IPS-15b (cell line): Measurements from ENCODE around the gene ZFP62.
A peak's percentile ranks its signal among the peaks of the same experiment; 100 is the strongest.
"Not testable (repeated sequence)": the region's sequence is repeated elsewhere in the genome, so short reads cannot be mapped to it uniquely, and the experiment has no call there.

Experiments
- H3K27me3 ChIP-seq: one replicate; pipeline ENCODE4 v1.6.1; 2013; ENCODE audit warnings: low read length; ENCODE audit not compliant: control insufficient read depth, insufficient read depth
- H3K36me3 ChIP-seq: one replicate; pipeline ENCODE4 v1.6.1; 2013; ENCODE audit warnings: low read length; ENCODE audit not compliant: control insufficient read depth, insufficient read depth
- H3K4me1 ChIP-seq: one replicate; pipeline ENCODE4 v1.6.1; 2013; ENCODE audit warnings: mild to moderate bottlenecking, low read length; ENCODE audit not compliant: control insufficient read depth, insufficient read depth
- H3K4me3 ChIP-seq: one replicate; pipeline ENCODE4 v1.5.1; 2013; ENCODE audit warnings: low read depth, low read length
- H3K9ac ChIP-seq: one replicate; pipeline ENCODE4 v1.6.1; 2013; ENCODE audit warnings: low read depth, mild to moderate bottlenecking, low read length
- H3K9me3 ChIP-seq: one replicate; pipeline ENCODE4 v1.6.1; 2013; ENCODE audit warnings: mild to moderate bottlenecking, low read length; ENCODE audit not compliant: control insufficient read depth, insufficient read depth

Gene ZFP62

GRCh38 chr5:180885845-180886529 lies 24.9 kb upstream of the ZFP62 start:
- H3K9ac ChIP-seq, H3K4me1 ChIP-seq, H3K36me3 ChIP-seq, H3K27me3 ChIP-seq, H3K9me3 ChIP-seq: not testable (repeated sequence)
- peak overlapping the region; percentile 31 for H3K4me3 ChIP-seq

GRCh38 chr5:180875860-180876426 lies 14.9 kb upstream of the ZFP62 start:
- H3K27me3 ChIP-seq: no peaks in the 10 kb centered on the region
- no peak overlapping the region for H3K9ac ChIP-seq

GRCh38 chr5:180874804-180875582 lies 13.9 kb upstream of the ZFP62 start:
- Histone ChIP-seq H3K4me3 (no peak overlapping the region), H3K36me3 (no peaks in the 10 kb centered on the region), H3K9me3 (no peaks in the 10 kb centered on the region), H3K4me1 (no peaks in the 10 kb centered on the region), H3K9ac (no peak overlapping the region), H3K27me3 (no peaks in the 10 kb centered on the region)

More at GRCh38 chr5:180875860-180876426, 14.9 kb upstream of the ZFP62 start:
- H3K4me3 ChIP-seq: no peak overlapping the region
- no peaks in the 10 kb centered on the region for H3K9me3 ChIP-seq
- H3K36me3 ChIP-seq: no peaks in the 10 kb centered on the region
- H3K4me1 ChIP-seq: no peaks in the 10 kb centered on the region

GRCh38 chr5:180873615-180874520 lies 12.8 kb upstream of the ZFP62 start:
- Histone ChIP-seq H3K4me1 (no peaks in the 10 kb centered on the region), H3K9ac (no peak overlapping the region), H3K9me3 (no peaks in the 10 kb centered on the region), H3K36me3 (no peaks in the 10 kb centered on the region), H3K4me3 (no peak overlapping the region), H3K27me3 (no peaks in the 10 kb centered on the region)

- H3K4me3 ChIP-seq: no peak overlapping the region
- H3K4me1 ChIP-seq: no peaks in the 10 kb centered on the region
- no peaks in the 10 kb centered on the region for H3K36me3 ChIP-seq
- no peaks in the 10 kb centered on the region for H3K9me3 ChIP-seq
- no peak overlapping the region for H3K9ac ChIP-seq
- no peaks in the 10 kb centered on the region for H3K27me3 ChIP-seq
These were observed 11.3 kb upstream of the ZFP62 start for GRCh38 chr5:180872419-180872818.

GRCh38 chr5:180870276-180871068 lies 9.4 kb upstream of the ZFP62 start:
- Histone ChIP-seq H3K9ac (no peak overlapping the region), H3K36me3 (no peaks in the 10 kb centered on the region), H3K4me3 (no peak overlapping the region), H3K4me1 (no peaks in the 10 kb centered on the region), H3K9me3 (no peaks in the 10 kb centered on the region), H3K27me3 (no peaks in the 10 kb centered on the region)

GRCh38 chr5:180869587-180869986 lies 8.5 kb upstream of the ZFP62 start:
- Histone ChIP-seq H3K9me3 (no peaks in the 10 kb centered on the region), H3K9ac (no peak overlapping the region), H3K4me3 (no peak overlapping the region), H3K27me3 (no peaks in the 10 kb centered on the region), H3K36me3 (no peaks in the 10 kb centered on the region), H3K4me1 (no peaks in the 10 kb centered on the region)

GRCh38 chr5:180868960-180869359 lies 7.9 kb upstream of the ZFP62 start:
- Histone ChIP-seq H3K9me3 (no peaks in the 10 kb centered on the region), H3K27me3 (no peaks in the 10 kb centered on the region), H3K36me3 (no peaks in the 10 kb centered on the region), H3K9ac (no peak overlapping the region), H3K4me1 (no peaks in the 10 kb centered on the region), H3K4me3 (no peak overlapping the region)

- no peaks in the 10 kb centered on the region for H3K9me3 ChIP-seq
- H3K9ac ChIP-seq: no peak overlapping the region
- H3K27me3 ChIP-seq: no peaks in the 10 kb centered on the region
- H3K4me1 ChIP-seq: no peaks in the 10 kb centered on the region
- no peaks in the 10 kb centered on the region for H3K36me3 ChIP-seq
- H3K4me3 ChIP-seq: no peak overlapping the region
These were observed 5.9 kb upstream of the ZFP62 start for GRCh38 chr5:180866985-180867384.

- no peak overlapping the region for H3K9ac ChIP-seq
- no peaks in the 10 kb centered on the region for H3K4me1 ChIP-seq
- no peaks in the 10 kb centered on the region for H3K36me3 ChIP-seq
- no peaks in the 10 kb centered on the region for H3K27me3 ChIP-seq
- H3K4me3 ChIP-seq: no peak overlapping the region
- H3K9me3 ChIP-seq: no peaks in the 10 kb centered on the region
These were observed 5.1 kb upstream of the ZFP62 start for GRCh38 chr5:180865981-180866695.
